HCT116 (cell line): ENCODE data around the gene GRIN2A. TPM values are rescaled to one million over a fixed set of nuclear protein-coding genes. Genes with fewer than 3 reads are reported as not detected.

Experiments used
- ATAC-seq: fragments of 200-7000 bp; cut with Tn5 transposase; 2 replicates; pipeline ENCODE4 v1.9.1; 2020; ENCODE audit warnings: mild to moderate bottlenecking, moderate library complexity
- BruUV-seq: library from RNA; stranded (reverse); fragments of 400-500 nt; replicated peaks from 2 replicates; lab custom pipeline; 2021; lab: Mats Ljungman, UMichigan
- CTCF ChIA-PET: fragments of 300-600 bp; sonication (Branson Sonifier 250); formaldehyde crosslinking; loops from one replicate; lab custom pipeline; 2021; ENCODE audit warnings: antibody characterized with exemption; lab: Charles Lee
- POLR2A ChIA-PET: fragments of 300-600, 350-600 bp; sonication (Branson Sonifier 250); formaldehyde crosslinking; loops from one replicate; lab custom pipeline; 2021; ENCODE audit warnings: antibody characterized with exemption; lab: Charles Lee
- RAD21 ChIA-PET, 2 experiments: fragments of 300-600 bp; sonication (Branson Sonifier 250); formaldehyde crosslinking; loops; one replicate each; lab custom pipeline; 2023; ENCODE audit warnings: low total read pairs in 2 of 2; ENCODE audit not compliant: uncharacterized antibody in 2 of 2, unreplicated experiment in 2 of 2, low non-redundant PET in 1 of 2; lab: Charles Lee
- DNase-seq: peaks from one replicate; pipeline ENCODE4 v3.0.0-alpha.2; 2010; ENCODE audit warnings: low read depth, low spot score
- H2AFZ ChIP-seq: fragments of 200-600 bp; shearing (Covaris generic), sonication (generic); 2 replicates; pipeline ENCODE4 v1.6.1; 2017; ENCODE audit warnings: low read depth, mixed run types, mixed read lengths, antibody characterized with exemption, low read length; ENCODE audit not compliant: poor library complexity, severe bottlenecking
- H3K27ac ChIP-seq: 2 replicates; pipeline ENCODE4 v1.5.1; 2012; ENCODE audit warnings: low read depth, low read length
- H3K27me3 ChIP-seq: fragments of 200-600 bp; sonication (generic); 2 replicates; pipeline ENCODE4 v1.6.1; 2016; ENCODE audit warnings: mixed run types, low read length, mixed read lengths; ENCODE audit not compliant: insufficient read depth
- H3K36me3 ChIP-seq, 2 experiments: fragments of 200-500 bp in 1 of 2; fragments of 200-600 bp in 1 of 2; sonication (Bioruptor generic) in 1 of 2; sonication (generic) in 1 of 2; 2 replicates each; pipeline versions ENCODE4 v1.5.1 to v1.6.1; 2014 to 2016; ENCODE audit warnings: low read length in 2 of 2, inconsistent platforms in 1 of 2, mixed read lengths in 1 of 2, mixed run types in 1 of 2; ENCODE audit not compliant: insufficient read depth in 2 of 2, control insufficient read depth in 1 of 2
- H3K4me1 ChIP-seq, 2 experiments: fragments of 200-600 bp in 1 of 2; sonication (generic) in 1 of 2; 2 replicates each; pipeline versions ENCODE4 v1.5.1 to v1.6.1; 2012 to 2017; ENCODE audit warnings: low read length in 2 of 2, inconsistent platforms in 1 of 2, mild to moderate bottlenecking in 1 of 2, mixed read lengths in 1 of 2, mixed run types in 1 of 2, moderate library complexity in 1 of 2; ENCODE audit not compliant: insufficient read depth in 2 of 2, control insufficient read depth in 1 of 2
- H3K4me2 ChIP-seq: fragments of 200-600 bp; sonication (generic); 2 replicates; pipeline ENCODE4 v1.6.1; 2017; ENCODE audit warnings: mixed run types, low read length, mixed read lengths
- H3K4me3 ChIP-seq, 2 experiments: fragments of 200-600 bp in 1 of 2; sonication (generic) in 1 of 2; replicated peaks in 1 of 2; 2 replicates each; pipeline ENCODE4 v1.5.1; 2011 to 2016; ENCODE audit warnings: low read length in 2 of 2, control low read depth in 1 of 2, low read depth in 1 of 2, mild to moderate bottlenecking in 1 of 2, mixed read lengths in 1 of 2, mixed run types in 1 of 2
- H3K79me2 ChIP-seq: fragments of 200-600 bp; sonication (generic); 2 replicates; pipeline ENCODE4 v1.6.1; 2017; ENCODE audit warnings: mild to moderate bottlenecking, mixed run types, low read length, moderate library complexity, mixed read lengths; ENCODE audit not compliant: insufficient read depth
- H3K9ac ChIP-seq: fragments of 200-600 bp; sonication (generic); 2 replicates; pipeline ENCODE4 v1.6.1; 2016; ENCODE audit warnings: low read length, mixed read lengths
- H3K9me2 ChIP-seq: fragments of 200-600 bp; sonication (generic), shearing (Covaris generic); 2 replicates; pipeline ENCODE4 v1.6.1; 2017; ENCODE audit warnings: mixed run types, mild to moderate bottlenecking, moderate library complexity; ENCODE audit not compliant: insufficient read depth
- H3K9me3 ChIP-seq, 2 experiments: fragments of 200-500 bp in 1 of 2; fragments of 200-600 bp in 1 of 2; sonication (Bioruptor generic) in 1 of 2; sonication (generic) in 1 of 2; 2 replicates each; pipeline ENCODE4 v1.6.1; 2014 to 2017; ENCODE audit warnings: low read length in 2 of 2, mixed read lengths in 2 of 2, inconsistent platforms in 1 of 2, low read depth in 1 of 2, mild to moderate bottlenecking in 1 of 2, mixed run types in 1 of 2, moderate library complexity in 1 of 2; ENCODE audit not compliant: control insufficient read depth in 1 of 2, insufficient read depth in 1 of 2
- H4K20me1 ChIP-seq: fragments of 200-600 bp; sonication (generic), shearing (Covaris generic); 2 replicates; pipeline ENCODE4 v1.6.1; 2017; ENCODE audit warnings: mixed run types, mild to moderate bottlenecking, moderate library complexity; ENCODE audit not compliant: insufficient read depth
- ATF3 ChIP-seq: IDR thresholded peaks from 2 replicates; pipeline ENCODE4 v1.6.1; 2012
- CBX3 ChIP-seq: IDR thresholded peaks from 2 replicates; pipeline ENCODE4 v1.6.1; 2012; ENCODE audit warnings: low read depth
- CEBPB ChIP-seq: IDR thresholded peaks from 2 replicates; pipeline ENCODE4 v1.6.1; 2012; ENCODE audit warnings: low read depth
- EGR1 ChIP-seq: IDR thresholded peaks from 2 replicates; pipeline ENCODE4 v1.6.1; 2012; ENCODE audit warnings: low read depth
- ELF1 ChIP-seq: IDR thresholded peaks from 2 replicates; pipeline ENCODE4 v1.6.1; 2012; ENCODE audit warnings: low read depth, borderline replicate concordance
- EZH2 ChIP-seq: fragments of 200-600 bp; sonication (generic); IDR thresholded peaks from 2 replicates; pipeline ENCODE4 v1.6.1; 2017; ENCODE audit warnings: antibody characterized with exemption, mixed run types
- EZH2phosphoT487 ChIP-seq: fragments of 200-600 bp; IDR thresholded peaks from 2 replicates; pipeline ENCODE4 v1.6.1; 2018; ENCODE audit warnings: antibody characterized with exemption, borderline replicate concordance
- FOSL1 ChIP-seq: IDR thresholded peaks from 2 replicates; pipeline ENCODE4 v1.6.1; 2012; ENCODE audit warnings: low read depth
- JUND ChIP-seq: IDR thresholded peaks from 2 replicates; pipeline ENCODE4 v1.6.1; 2012
- MAX ChIP-seq: IDR thresholded peaks from 2 replicates; pipeline ENCODE4 v1.6.1; 2012
- POLR2A ChIP-seq: IDR thresholded peaks from 2 replicates; pipeline ENCODE4 v1.7.0; 2011; ENCODE audit warnings: borderline replicate concordance; ENCODE audit not compliant: insufficient read depth, insufficient read length; ENCODE audit errors: extremely low read depth
- POLR2AphosphoS5 ChIP-seq: IDR thresholded peaks from 2 replicates; pipeline ENCODE4 v1.6.1; 2011; ENCODE audit warnings: mild to moderate bottlenecking, low read depth, low read length, moderate library complexity
- RAD21 ChIP-seq: IDR thresholded peaks from 2 replicates; pipeline ENCODE4 v1.6.1; 2012; ENCODE audit warnings: low read depth, mild to moderate bottlenecking
- SIN3A ChIP-seq: IDR thresholded peaks from 2 replicates; pipeline ENCODE4 v1.6.1; 2012; ENCODE audit warnings: low read depth
- SP1 ChIP-seq: IDR thresholded peaks from 2 replicates; pipeline ENCODE4 v1.6.1; 2012; ENCODE audit warnings: low read depth
- ZBTB33 ChIP-seq: IDR thresholded peaks from 2 replicates; pipeline ENCODE4 v1.6.1; 2011; ENCODE audit warnings: mild to moderate bottlenecking, low read length, moderate library complexity; ENCODE audit not compliant: insufficient replicate concordance; ENCODE audit errors: extremely low read depth
- ZFX ChIP-seq: fragments of 450-650 bp; IDR thresholded peaks from 2 replicates; pipeline ENCODE4 v1.6.1; 2017
- ZNF274 ChIP-seq: fragments of 200-500 bp; sonication (Bioruptor generic); IDR thresholded peaks from 2 replicates; pipeline ENCODE4 v1.6.1; 2014; ENCODE audit warnings: mild to moderate bottlenecking, low read depth, low read length, inconsistent platforms
- intact Hi-C: fragments of 100-400 bp; cut with micrococcal nuclease; formaldehyde crosslinking; loops from 2 replicates; pipeline ENCODE4 v1.10.0; 2022
- total RNA-seq: library from RNA; stranded (reverse); gene quantifications from one replicate; pipeline ENCODE4 v1.2.1, GENCODE V29; 2021; ENCODE audit not compliant: unreplicated experiment
- TF ChIP-seq, protein P1 (sequence below), 3 experiments: fragments of 200-600 bp in 1 of 3; sonication (generic) in 1 of 3; IDR thresholded peaks in 2 of 3; conservative IDR thresholded peaks in 1 of 3; 2 replicates each; pipeline ENCODE4 v1.5.1; 2012 to 2017; ENCODE audit warnings: low read depth in 2 of 3, low read length in 2 of 3, antibody characterized with exemption in 1 of 3, borderline replicate concordance in 1 of 3, control low read depth in 1 of 3, mild to moderate bottlenecking in 1 of 3, mixed read lengths in 1 of 3, mixed run types in 1 of 3, moderate library complexity in 1 of 3; ENCODE audit not compliant: insufficient read depth in 1 of 3
- TF ChIP-seq, protein P2 (sequence below): IDR thresholded peaks from 2 replicates; pipeline ENCODE4 v1.6.1; 2012; ENCODE audit warnings: low read depth

GRIN2A gene
- total RNA-seq, 1 experiment from 2014 or later: 0.02 TPM

DNA sequence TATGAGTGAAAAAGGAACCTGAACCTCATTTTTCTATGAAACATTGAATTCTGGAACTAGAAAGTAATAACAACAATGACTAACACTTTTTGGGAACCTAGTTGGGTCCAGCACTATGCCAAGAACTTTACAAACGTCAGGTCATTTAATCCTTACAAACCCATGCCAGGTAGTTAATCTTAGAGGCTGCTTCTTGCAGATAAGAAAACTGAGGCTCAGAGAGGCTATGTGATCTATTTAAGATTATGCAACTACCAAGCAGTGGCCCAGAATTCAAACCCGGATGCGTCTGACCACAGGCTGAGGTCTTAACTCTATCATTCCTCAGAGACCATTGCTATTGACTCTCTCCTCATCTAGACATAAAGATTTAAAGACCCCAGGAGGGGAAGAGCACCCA lies 358.7 kb downstream of the GRIN2A start:
- H3K36me3 ChIP-seq: no peaks in the 10 kb centered on the region
- CTCF ChIA-PET: no interaction called here
- H3K9ac ChIP-seq: no peak overlapping the region
- POLR2A ChIA-PET: no interaction called here
- peaks cover 38% of the 10 kb centered on the region for H3K27me3 ChIP-seq
- RAD21 ChIA-PET: no interaction called here
- H3K4me2 ChIP-seq: no peak overlapping the region
- H2AFZ ChIP-seq: no peak overlapping the region
- intact Hi-C loops: no loop called here
- TF ChIP-seq EGR1 (no peak), SIN3A (no peak), RAD21 (no peak), ELF1 (no peak), ZFX (no peak), ZNF274 (no peak), SP1 (no peak), ATF3 (no peak), JUND (no peak), ZBTB33 (no peak), CEBPB (no peak), CBX3 (no peak), POLR2A (no peak), POLR2AphosphoS5 (no peak), FOSL1 (no peak), EZH2 (no peak), MAX (no peak), EZH2phosphoT487 (no peak)
- TF ChIP-seq, protein P1, sequence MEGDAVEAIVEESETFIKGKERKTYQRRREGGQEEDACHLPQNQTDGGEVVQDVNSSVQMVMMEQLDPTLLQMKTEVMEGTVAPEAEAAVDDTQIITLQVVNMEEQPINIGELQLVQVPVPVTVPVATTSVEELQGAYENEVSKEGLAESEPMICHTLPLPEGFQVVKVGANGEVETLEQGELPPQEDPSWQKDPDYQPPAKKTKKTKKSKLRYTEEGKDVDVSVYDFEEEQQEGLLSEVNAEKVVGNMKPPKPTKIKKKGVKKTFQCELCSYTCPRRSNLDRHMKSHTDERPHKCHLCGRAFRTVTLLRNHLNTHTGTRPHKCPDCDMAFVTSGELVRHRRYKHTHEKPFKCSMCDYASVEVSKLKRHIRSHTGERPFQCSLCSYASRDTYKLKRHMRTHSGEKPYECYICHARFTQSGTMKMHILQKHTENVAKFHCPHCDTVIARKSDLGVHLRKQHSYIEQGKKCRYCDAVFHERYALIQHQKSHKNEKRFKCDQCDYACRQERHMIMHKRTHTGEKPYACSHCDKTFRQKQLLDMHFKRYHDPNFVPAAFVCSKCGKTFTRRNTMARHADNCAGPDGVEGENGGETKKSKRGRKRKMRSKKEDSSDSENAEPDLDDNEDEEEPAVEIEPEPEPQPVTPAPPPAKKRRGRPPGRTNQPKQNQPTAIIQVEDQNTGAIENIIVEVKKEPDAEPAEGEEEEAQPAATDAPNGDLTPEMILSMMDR (IDR thresholded peaks at IDR 0.05 in 2 of 3, conservative IDR thresholded peaks at IDR 0.05 in 1 of 3; ENCODE audit: borderline replicate concordance in 1 of 3, insufficient read depth in 1 of 3, low read depth in 2 of 3, low read length in 2 of 3): no peak
- TF ChIP-seq, protein P2, sequence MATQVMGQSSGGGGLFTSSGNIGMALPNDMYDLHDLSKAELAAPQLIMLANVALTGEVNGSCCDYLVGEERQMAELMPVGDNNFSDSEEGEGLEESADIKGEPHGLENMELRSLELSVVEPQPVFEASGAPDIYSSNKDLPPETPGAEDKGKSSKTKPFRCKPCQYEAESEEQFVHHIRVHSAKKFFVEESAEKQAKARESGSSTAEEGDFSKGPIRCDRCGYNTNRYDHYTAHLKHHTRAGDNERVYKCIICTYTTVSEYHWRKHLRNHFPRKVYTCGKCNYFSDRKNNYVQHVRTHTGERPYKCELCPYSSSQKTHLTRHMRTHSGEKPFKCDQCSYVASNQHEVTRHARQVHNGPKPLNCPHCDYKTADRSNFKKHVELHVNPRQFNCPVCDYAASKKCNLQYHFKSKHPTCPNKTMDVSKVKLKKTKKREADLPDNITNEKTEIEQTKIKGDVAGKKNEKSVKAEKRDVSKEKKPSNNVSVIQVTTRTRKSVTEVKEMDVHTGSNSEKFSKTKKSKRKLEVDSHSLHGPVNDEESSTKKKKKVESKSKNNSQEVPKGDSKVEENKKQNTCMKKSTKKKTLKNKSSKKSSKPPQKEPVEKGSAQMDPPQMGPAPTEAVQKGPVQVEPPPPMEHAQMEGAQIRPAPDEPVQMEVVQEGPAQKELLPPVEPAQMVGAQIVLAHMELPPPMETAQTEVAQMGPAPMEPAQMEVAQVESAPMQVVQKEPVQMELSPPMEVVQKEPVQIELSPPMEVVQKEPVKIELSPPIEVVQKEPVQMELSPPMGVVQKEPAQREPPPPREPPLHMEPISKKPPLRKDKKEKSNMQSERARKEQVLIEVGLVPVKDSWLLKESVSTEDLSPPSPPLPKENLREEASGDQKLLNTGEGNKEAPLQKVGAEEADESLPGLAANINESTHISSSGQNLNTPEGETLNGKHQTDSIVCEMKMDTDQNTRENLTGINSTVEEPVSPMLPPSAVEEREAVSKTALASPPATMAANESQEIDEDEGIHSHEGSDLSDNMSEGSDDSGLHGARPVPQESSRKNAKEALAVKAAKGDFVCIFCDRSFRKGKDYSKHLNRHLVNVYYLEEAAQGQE: no peak
- H3K9me2 ChIP-seq: no peaks in the 10 kb centered on the region
- no peaks in the 10 kb centered on the region for H3K79me2 ChIP-seq
- no peak for DNase-seq
- H3K27ac ChIP-seq: no peak overlapping the region
- BruUV-seq: no TSS peak
- no peak overlapping the region for H3K4me3 ChIP-seq
- no peaks in the 10 kb centered on the region for H4K20me1 ChIP-seq
- no peaks in the 10 kb centered on the region for H3K4me1 ChIP-seq
- no peak for ATAC-seq
- H3K9me3 ChIP-seq: no peaks in the 10 kb centered on the region
